ENCODE data around the gene FHIT. TPM values are rescaled to one million over a fixed set of nuclear protein-coding genes. Genes with fewer than 3 reads are reported as not detected.

FHIT gene
- total and polyA plus RNA-seq, 10 of the 15 experiments (the other 5 are each of a cell fraction or from before 2014, with no cell fraction given) = 4.2 to 14.9 (median 9.4) TPM

DNA sequence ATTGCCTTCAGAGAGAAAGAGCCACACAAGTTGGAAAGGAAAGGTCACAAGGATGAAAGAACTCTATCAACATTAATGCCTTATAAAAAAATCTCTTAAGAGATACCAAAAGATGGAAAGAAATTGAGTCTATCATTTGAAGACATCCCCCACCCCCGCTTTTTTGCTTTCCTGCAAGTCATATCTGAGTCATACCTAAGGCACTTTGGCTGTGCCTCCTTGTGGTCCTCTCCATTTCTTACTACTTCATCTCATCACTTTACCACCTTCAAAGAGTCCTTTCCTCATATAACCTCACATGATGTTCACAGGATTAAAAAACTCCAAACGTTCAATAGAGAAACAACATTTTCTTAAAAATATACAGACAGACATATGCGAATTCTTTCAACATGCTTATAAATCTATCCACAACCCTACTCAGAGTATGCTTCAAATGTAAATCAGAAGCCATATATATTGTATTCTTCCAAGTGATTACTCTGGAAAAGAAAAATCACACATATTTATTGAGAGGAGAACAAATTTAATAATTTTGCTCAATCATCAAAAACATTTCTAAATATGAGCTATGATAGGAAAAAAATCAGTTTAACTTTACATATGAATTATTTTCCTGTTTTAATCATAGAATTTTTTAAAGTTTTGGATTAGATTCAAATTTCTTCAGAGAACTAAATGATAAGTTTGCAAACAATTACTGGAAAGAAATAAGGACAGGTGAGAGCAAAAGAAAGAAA, 1197.6 kb downstream of the FHIT start (continued):
- TF ChIP-seq, protein P1, sequence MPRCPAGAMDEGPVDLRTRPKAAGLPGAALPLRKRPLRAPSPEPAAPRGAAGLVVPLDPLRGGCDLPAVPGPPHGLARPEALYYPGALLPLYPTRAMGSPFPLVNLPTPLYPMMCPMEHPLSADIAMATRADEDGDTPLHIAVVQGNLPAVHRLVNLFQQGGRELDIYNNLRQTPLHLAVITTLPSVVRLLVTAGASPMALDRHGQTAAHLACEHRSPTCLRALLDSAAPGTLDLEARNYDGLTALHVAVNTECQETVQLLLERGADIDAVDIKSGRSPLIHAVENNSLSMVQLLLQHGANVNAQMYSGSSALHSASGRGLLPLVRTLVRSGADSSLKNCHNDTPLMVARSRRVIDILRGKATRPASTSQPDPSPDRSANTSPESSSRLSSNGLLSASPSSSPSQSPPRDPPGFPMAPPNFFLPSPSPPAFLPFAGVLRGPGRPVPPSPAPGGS (IDR thresholded peaks at IDR 0.05; ENCODE audit: borderline replicate concordance, insufficient read depth, low read depth, low read length, poor library complexity, severe bottlenecking) = no peak
- TF ChIP-seq MEF2A (IDR thresholded peaks at IDR 0.05; ENCODE audit: insufficient read depth, low read depth, low read length) (no peak), CHD1 (IDR thresholded peaks at IDR 0.05; ENCODE audit: low read depth, low read length) (no peak), HSF1 (IDR thresholded peaks at IDR 0.05; ENCODE audit: low read depth, low read length) (no peak), KLF5 (IDR thresholded peaks at IDR 0.05; ENCODE audit: partially characterized antibody) (no peak), CBX5 (IDR thresholded peaks at IDR 0.05; ENCODE audit: low read depth) (no peak), MEF2B (IDR thresholded peaks at IDR 0.05; ENCODE audit: partially characterized antibody, poor library complexity, severe bottlenecking) (no peak), HDAC2 (IDR thresholded peaks at IDR 0.05) (no peak)
- TF ChIP-seq, protein P2, sequence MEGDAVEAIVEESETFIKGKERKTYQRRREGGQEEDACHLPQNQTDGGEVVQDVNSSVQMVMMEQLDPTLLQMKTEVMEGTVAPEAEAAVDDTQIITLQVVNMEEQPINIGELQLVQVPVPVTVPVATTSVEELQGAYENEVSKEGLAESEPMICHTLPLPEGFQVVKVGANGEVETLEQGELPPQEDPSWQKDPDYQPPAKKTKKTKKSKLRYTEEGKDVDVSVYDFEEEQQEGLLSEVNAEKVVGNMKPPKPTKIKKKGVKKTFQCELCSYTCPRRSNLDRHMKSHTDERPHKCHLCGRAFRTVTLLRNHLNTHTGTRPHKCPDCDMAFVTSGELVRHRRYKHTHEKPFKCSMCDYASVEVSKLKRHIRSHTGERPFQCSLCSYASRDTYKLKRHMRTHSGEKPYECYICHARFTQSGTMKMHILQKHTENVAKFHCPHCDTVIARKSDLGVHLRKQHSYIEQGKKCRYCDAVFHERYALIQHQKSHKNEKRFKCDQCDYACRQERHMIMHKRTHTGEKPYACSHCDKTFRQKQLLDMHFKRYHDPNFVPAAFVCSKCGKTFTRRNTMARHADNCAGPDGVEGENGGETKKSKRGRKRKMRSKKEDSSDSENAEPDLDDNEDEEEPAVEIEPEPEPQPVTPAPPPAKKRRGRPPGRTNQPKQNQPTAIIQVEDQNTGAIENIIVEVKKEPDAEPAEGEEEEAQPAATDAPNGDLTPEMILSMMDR (IDR thresholded peaks at IDR 0.05 in 2 of 3, conservative IDR thresholded peaks at IDR 0.05 in 1 of 3; ENCODE audit: control insufficient read depth in 2 of 3, extremely low read depth in 1 of 3, insufficient read depth in 1 of 3, low read depth in 3 of 3, low read length in 3 of 3) = no peak
